ENCODE measurements around the gene NAP1L4.

Gene NAP1L4

GRCh38 chr11:2913776-2914175, 78.4 kb downstream of the NAP1L4 start:
- Mint-ChIP-seq H3K4me3 (no peak overlapping the region), H3K27ac (no peak overlapping the region), H3K4me1 (no peaks in the 10 kb centered on the region), H3K27me3 (ENCODE audit: low read depth) (peaks cover 5% of the 10 kb centered on the region), H3K9me3 (no peaks in the 10 kb centered on the region), H3K36me3 (ENCODE audit: low read depth) (no peaks in the 10 kb centered on the region)
- no peak for TF ChIP-seq CTCF (IDR thresholded peaks at IDR 0.05; ENCODE audit: unreplicated experiment in 3 of 3)

- TF ChIP-seq CTCF (IDR thresholded peaks at IDR 0.05; ENCODE audit: unreplicated experiment in 3 of 3) = no peak
- no peak overlapping the region for H3K4me3 Mint-ChIP-seq
- no peaks in the 10 kb centered on the region for H3K9me3 Mint-ChIP-seq
- H3K27me3 Mint-ChIP-seq (ENCODE audit: low read depth) = peaks cover 5% of the 10 kb centered on the region
- H3K36me3 Mint-ChIP-seq (ENCODE audit: low read depth) = no peaks in the 10 kb centered on the region
- no peak overlapping the region for H3K27ac Mint-ChIP-seq
- H3K4me1 Mint-ChIP-seq = no peaks in the 10 kb centered on the region
Measured at GRCh38 chr11:2913019-2913431, 79.1 kb downstream of the NAP1L4 start.

GRCh38 chr11:2912498-2912897, 79.6 kb downstream of the NAP1L4 start:
- Mint-ChIP-seq H3K4me3 (no peak overlapping the region), H3K9me3 (no peaks in the 10 kb centered on the region), H3K27ac (no peak overlapping the region), H3K27me3 (ENCODE audit: low read depth) (peaks cover 5% of the 10 kb centered on the region), H3K4me1 (no peaks in the 10 kb centered on the region), H3K36me3 (ENCODE audit: low read depth) (no peaks in the 10 kb centered on the region)
- TF ChIP-seq CTCF (IDR thresholded peaks at IDR 0.05; ENCODE audit: unreplicated experiment in 3 of 3) = no peak

- no peak for TF ChIP-seq CTCF (IDR thresholded peaks at IDR 0.05; ENCODE audit: unreplicated experiment in 3 of 3)
- Mint-ChIP-seq H3K4me1 (no peaks in the 10 kb centered on the region), H3K27me3 (ENCODE audit: low read depth) (peaks cover 5% of the 10 kb centered on the region), H3K27ac (no peak overlapping the region), H3K4me3 (no peak overlapping the region), H3K36me3 (ENCODE audit: low read depth) (no peaks in the 10 kb centered on the region), H3K9me3 (no peaks in the 10 kb centered on the region)
Measured at GRCh38 chr11:2911785-2912391, 80.2 kb downstream of the NAP1L4 start.

GRCh38 chr11:2911088-2911784, 80.9 kb downstream of the NAP1L4 start:
- no peaks in the 10 kb centered on the region for H3K36me3 Mint-ChIP-seq (ENCODE audit: low read depth)
- no peak overlapping the region for H3K27ac Mint-ChIP-seq
- H3K4me3 Mint-ChIP-seq = no peak overlapping the region
- H3K9me3 Mint-ChIP-seq = no peaks in the 10 kb centered on the region
- no peak for TF ChIP-seq CTCF (IDR thresholded peaks at IDR 0.05; ENCODE audit: unreplicated experiment in 3 of 3)
- peaks cover 5% of the 10 kb centered on the region for H3K27me3 Mint-ChIP-seq (ENCODE audit: low read depth)
- H3K4me1 Mint-ChIP-seq = no peaks in the 10 kb centered on the region
